ENCODE data around the gene DPM3. TPM values are rescaled to one million over a fixed set of nuclear protein-coding genes. Genes with fewer than 3 reads are reported as not detected.

Gene DPM3
- total and polyA plus RNA-seq, 2 of the 13 experiments (the other 11 are each of a cell fraction or from before 2014, with no cell fraction given): 23.2 to 53.4 TPM

- TF ChIP-seq HIC2 (CRISPR knock-in tag; IDR thresholded peaks at IDR 0.05; ENCODE audit: low read depth): no peak
- no peak for TF ChIP-seq ZNF678 (CRISPR knock-in tag; IDR thresholded peaks at IDR 0.05)
- TF ChIP-seq RORA (CRISPR knock-in tag; IDR thresholded peaks at IDR 0.05): no peak
- TF ChIP-seq ZNF383 (CRISPR knock-in tag; IDR thresholded peaks at IDR 0.05; ENCODE audit: borderline replicate concordance): no peak
- peak; percentile 20; the same call in 1 of the 2 replicates for TF ChIP-seq HDAC2 (CRISPR knock-in tag; IDR thresholded peaks at IDR 0.05)
- TF ChIP-seq BORCS8-MEF2B (CRISPR knock-in tag; IDR thresholded peaks at IDR 0.05): no peak
- no peak for TF ChIP-seq KDM4B (CRISPR knock-in tag; IDR thresholded peaks at IDR 0.05)
- 0 out of 2 replicates have a peak, but pooled peaks have one; percentile 5 for TF ChIP-seq HNF1B (CRISPR knock-in tag; IDR thresholded peaks at IDR 0.05)
- TF ChIP-seq ATF3 (CRISPR knock-in tag; IDR thresholded peaks at IDR 0.05): no peak
- no peak for TF ChIP-seq MIER2 (CRISPR knock-in tag; IDR thresholded peaks at IDR 0.05)
- 0 out of 2 replicates have a peak, but pooled peaks have one; percentile 59 for TF ChIP-seq WIZ (CRISPR knock-in tag; IDR thresholded peaks at IDR 0.05)
- TF ChIP-seq ZMYM4 (CRISPR knock-in tag; IDR thresholded peaks at IDR 0.05): 0 out of 2 replicates have a peak, but pooled peaks have one; percentile 33
- no peak for TF ChIP-seq HINFP (CRISPR knock-in tag; IDR thresholded peaks at IDR 0.05; ENCODE audit: low read depth)
- TF ChIP-seq NFIB (CRISPR knock-in tag; IDR thresholded peaks at IDR 0.05; ENCODE audit: borderline replicate concordance): no peak
- TF ChIP-seq FUBP1 (CRISPR knock-in tag; IDR thresholded peaks at IDR 0.05; ENCODE audit: borderline replicate concordance): no peak
- no peak for TF ChIP-seq CHCHD3 (CRISPR knock-in tag; IDR thresholded peaks at IDR 0.05)
- no peak for TF ChIP-seq ZNF275 (CRISPR knock-in tag; IDR thresholded peaks at IDR 0.05; ENCODE audit: borderline replicate concordance)
- no peak for TF ChIP-seq ZNF597 (CRISPR knock-in tag; IDR thresholded peaks at IDR 0.05)
These were observed 38.2 kb upstream of the DPM3 start (continued) for GRCh38 chr1:155178441-155179111.
